AG04450 (cell line): ENCODE measurements around the gene DNASE2. TPM values are rescaled to one million over a fixed set of nuclear protein-coding genes. Genes with fewer than 3 reads are reported as not detected.
A peak's percentile ranks its signal among the peaks of the same experiment; 100 is the strongest.

Experiments used
- CTCF ChIA-PET: fragments of 300-600, 350-600 bp; formaldehyde crosslinking; extraction: SDS; loops from one replicate; lab custom pipeline; 2022; ENCODE audit warnings: antibody characterized with exemption, inconsistent platforms; lab: Charles Lee
- POLR2A ChIA-PET: fragments of 350-600 bp; formaldehyde crosslinking; extraction: SDS; loops from one replicate; lab custom pipeline; 2021; ENCODE audit warnings: antibody characterized with exemption, inconsistent platforms; lab: Yijun Ruan, JAX
- DNase-seq: peaks from one replicate; pipeline ENCODE4 v3.0.0-alpha.2; 2011; ENCODE audit warnings: low read depth, low spot score
- H3K27ac ChIP-seq: one replicate; pipeline ENCODE4 v1.5.1; 2012; ENCODE audit warnings: low read depth, low read length, control low read depth
- H3K27me3 ChIP-seq: one replicate; pipeline ENCODE4 v1.6.0; 2012; ENCODE audit warnings: low read length; ENCODE audit not compliant: control insufficient read depth, insufficient read depth
- H3K4me3 ChIP-seq: 2 replicates; pipeline ENCODE4 v1.5.1; 2011; ENCODE audit warnings: mild to moderate bottlenecking, low read depth, low read length, control low read depth
- H3K9me3 ChIP-seq: 2 replicates; pipeline ENCODE4 v1.5.1; 2012; ENCODE audit warnings: low read length; ENCODE audit not compliant: control insufficient read depth, insufficient read depth
- polyA plus RNA-seq: library from polyadenylated mRNA; depleted of rRNA; stranded (reverse); fragments of >200 nt; gene quantifications from 2 replicates; pipeline ENCODE4 v1.2.3, GENCODE V29; 2011
- TF ChIP-seq, protein P1 (sequence below): IDR thresholded peaks from 2 replicates; pipeline ENCODE4 v1.5.1; 2011; ENCODE audit warnings: low read depth, low read length, control low read depth, inconsistent platforms

Gene DNASE2
- polyA plus RNA-seq, 1 experiment, result 28.9 TPM

GRCh38 chr19:12834566-12834943, 46.7 kb downstream of the DNASE2 start, which contains the start of gene RTBDN:
TSS of gene RTBDN (minus strand) at chr19:12834579. CDS start at chr19:12829979, 4,600 bp downstream.
- Histone ChIP-seq H3K27me3 (peaks cover 59% of the 10 kb centered on the region), H3K4me3 (peak within 1 kb of the TSS; percentile 56), H3K27ac (no peak within 1 kb of the TSS), H3K9me3 (no peaks in the 10 kb centered on the region; the same call in 1 of the 2 replicates)
- DNase-seq, result no peak
- ChIA-PET CTCF (interaction anchor here (0.9 to 1.2 kb wide), 3 partner anchors 12 to 67 kb away, joined by 4 to 6 read pairs (median 5); no protein-coding TSS in a partner anchor), POLR2A (interaction anchor here (0.6 kb wide), 1 partner anchor 393 kb away, joined by 6 read pairs; no protein-coding TSS in a partner anchor)
- TF ChIP-seq, protein P1, sequence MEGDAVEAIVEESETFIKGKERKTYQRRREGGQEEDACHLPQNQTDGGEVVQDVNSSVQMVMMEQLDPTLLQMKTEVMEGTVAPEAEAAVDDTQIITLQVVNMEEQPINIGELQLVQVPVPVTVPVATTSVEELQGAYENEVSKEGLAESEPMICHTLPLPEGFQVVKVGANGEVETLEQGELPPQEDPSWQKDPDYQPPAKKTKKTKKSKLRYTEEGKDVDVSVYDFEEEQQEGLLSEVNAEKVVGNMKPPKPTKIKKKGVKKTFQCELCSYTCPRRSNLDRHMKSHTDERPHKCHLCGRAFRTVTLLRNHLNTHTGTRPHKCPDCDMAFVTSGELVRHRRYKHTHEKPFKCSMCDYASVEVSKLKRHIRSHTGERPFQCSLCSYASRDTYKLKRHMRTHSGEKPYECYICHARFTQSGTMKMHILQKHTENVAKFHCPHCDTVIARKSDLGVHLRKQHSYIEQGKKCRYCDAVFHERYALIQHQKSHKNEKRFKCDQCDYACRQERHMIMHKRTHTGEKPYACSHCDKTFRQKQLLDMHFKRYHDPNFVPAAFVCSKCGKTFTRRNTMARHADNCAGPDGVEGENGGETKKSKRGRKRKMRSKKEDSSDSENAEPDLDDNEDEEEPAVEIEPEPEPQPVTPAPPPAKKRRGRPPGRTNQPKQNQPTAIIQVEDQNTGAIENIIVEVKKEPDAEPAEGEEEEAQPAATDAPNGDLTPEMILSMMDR, result no peak

- Histone ChIP-seq H3K27ac (no peak overlapping the region), H3K27me3 (peaks cover 55% of the 10 kb centered on the region)
- CTCF ChIA-PET, result interaction anchor here (0.9 to 1.2 kb wide), 3 partner anchors 13 to 67 kb away, joined by 4 to 6 read pairs (median 5); no protein-coding TSS in a partner anchor
These were observed 47.3 kb downstream of the DNASE2 start for GRCh38 chr19:12833738-12834565.

GRCh38 chr19:12833418-12833737, 47.9 kb downstream of the DNASE2 start:
- Histone ChIP-seq H3K4me3 (no peak overlapping the region), H3K27ac (no peak overlapping the region), H3K9me3 (no peaks in the 10 kb centered on the region; the same call in 1 of the 2 replicates), H3K27me3 (peaks cover 51% of the 10 kb centered on the region)
- ChIA-PET CTCF (no interaction called here), POLR2A (no interaction called here)
- DNase-seq, result no peak
- TF ChIP-seq, protein P1, result no peak

More at GRCh38 chr19:12833738-12834565, 47.3 kb downstream of the DNASE2 start:
- Histone ChIP-seq H3K4me3 (peak overlapping the region; percentile 56), H3K9me3 (no peaks in the 10 kb centered on the region; the same call in 1 of the 2 replicates)
- TF ChIP-seq, protein P1, result no peak
- POLR2A ChIA-PET, result interaction anchor here (0.6 kb wide), 1 partner anchor 394 kb away, joined by 6 read pairs; no protein-coding TSS in a partner anchor
- DNase-seq, result no peak

DNA sequence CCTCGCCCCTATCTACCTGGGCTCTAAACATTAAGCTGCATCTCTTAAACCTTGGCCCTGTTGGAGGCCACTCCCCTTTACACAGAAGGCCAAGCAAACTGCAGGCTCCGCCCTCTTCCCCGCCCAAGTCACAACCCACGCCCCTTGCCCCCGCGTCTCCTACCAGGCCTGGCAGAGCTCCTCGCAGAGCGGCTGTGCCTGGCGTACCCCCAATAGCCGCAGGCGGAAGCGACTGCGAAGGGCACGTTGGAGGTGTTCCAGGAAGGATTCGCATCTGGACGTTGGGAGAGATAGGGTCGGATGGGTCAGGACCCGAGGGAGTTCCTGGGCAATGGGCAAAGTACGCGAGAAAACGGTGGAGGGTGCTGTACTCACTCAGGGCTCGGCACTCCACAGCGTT, 52.8 kb downstream of the DNASE2 start:
- Histone ChIP-seq H3K27me3 (peaks cover 14% of the 10 kb centered on the region), H3K4me3 (no peak overlapping the region), H3K27ac (no peak overlapping the region), H3K9me3 (no peaks in the 10 kb centered on the region; the same call in 1 of the 2 replicates)
- ChIA-PET POLR2A (interaction anchor here (0.7 kb wide), 1 partner anchor 39 kb away, joined by 4 read pairs; no protein-coding TSS in a partner anchor), CTCF (interaction anchor here (2.9 kb wide), 1 partner anchor 19 kb away, joined by 11 read pairs; no protein-coding TSS in a partner anchor)
- no peak for DNase-seq
- TF ChIP-seq, protein P1, result no peak
